ENCODE results near the gene CACNA1C. TPM values are rescaled to one million over a fixed set of nuclear protein-coding genes. Genes with fewer than 3 reads are reported as not detected.

CACNA1C gene
- total RNA-seq, 4 donors from 2014 or later: 3.8 to 13.6 (median 5.7) TPM

DNA sequence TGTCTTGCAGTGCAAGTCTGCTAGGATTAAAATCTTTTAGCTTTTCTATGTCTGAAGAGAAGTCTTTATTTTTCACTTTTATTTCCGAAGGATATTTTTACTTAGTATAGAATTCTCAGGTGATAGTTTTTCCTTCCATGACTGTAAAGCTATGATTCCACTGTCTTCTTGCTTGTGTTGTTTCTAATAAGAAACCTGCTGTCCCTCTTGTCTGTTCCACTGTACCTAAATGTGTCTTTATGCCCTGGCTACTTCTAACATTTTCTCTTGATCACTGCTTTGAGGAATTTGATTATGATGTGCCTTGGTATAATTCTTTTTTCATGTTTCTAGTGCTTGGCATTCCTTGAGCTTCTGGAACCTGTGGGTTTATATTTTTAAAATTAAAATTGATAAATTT lies 228.7 kb downstream of the CACNA1C start:
- DNase-seq (ENCODE audit: low spot score) (no peak), ATAC-seq (ENCODE audit: low FRiP score) (no peak)
- no peak for TF ChIP-seq CTCF (IDR thresholded peaks at IDR 0.05)

DNA sequence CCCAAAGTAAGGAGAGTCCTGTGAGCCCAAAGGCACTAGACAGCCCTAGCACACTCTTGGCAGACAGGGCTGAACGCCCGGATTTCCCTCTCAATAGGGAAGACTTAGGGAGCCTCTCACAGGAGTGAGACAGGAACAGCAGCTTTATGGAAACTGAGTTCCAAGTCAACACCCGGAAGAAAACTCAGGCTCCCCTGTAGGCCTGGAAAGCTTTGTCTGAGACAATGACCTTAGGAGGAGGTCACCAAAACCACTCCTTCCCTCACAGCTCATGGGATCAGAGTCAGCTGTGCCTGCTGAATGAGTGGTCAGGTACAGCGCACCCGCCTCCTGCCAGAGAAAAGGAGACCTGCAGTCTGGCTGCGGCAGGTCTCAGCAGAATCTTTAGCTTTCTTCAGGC lies 229.5 kb downstream of the CACNA1C start:
- no peak for DNase-seq (ENCODE audit: low spot score)
- ATAC-seq (ENCODE audit: low FRiP score): no peak
- TF ChIP-seq CTCF (IDR thresholded peaks at IDR 0.05): no peak

DNA sequence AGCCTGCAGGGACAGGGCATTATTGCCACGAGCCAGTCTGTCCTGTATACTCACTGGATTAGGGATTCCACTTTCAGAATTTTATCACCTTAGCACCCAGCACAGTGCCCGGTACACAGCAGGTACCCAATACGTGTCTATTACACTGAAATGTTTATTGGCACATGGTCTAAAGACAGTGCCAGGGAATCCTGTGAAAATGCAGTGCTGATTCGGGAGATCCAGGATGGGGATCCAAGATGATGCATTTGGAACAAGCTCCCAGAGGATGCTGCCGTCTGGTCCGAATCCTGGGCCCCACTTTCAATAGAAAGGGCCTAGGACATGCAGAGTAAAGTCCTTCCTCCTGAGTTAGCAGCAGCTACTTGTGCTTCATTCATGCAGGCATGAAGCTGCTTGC lies 230.7 kb downstream of the CACNA1C start:
- DNase-seq (ENCODE audit: low spot score): no peak
- TF ChIP-seq CTCF (IDR thresholded peaks at IDR 0.05): no peak
- no peak for ATAC-seq (ENCODE audit: low FRiP score)

DNA sequence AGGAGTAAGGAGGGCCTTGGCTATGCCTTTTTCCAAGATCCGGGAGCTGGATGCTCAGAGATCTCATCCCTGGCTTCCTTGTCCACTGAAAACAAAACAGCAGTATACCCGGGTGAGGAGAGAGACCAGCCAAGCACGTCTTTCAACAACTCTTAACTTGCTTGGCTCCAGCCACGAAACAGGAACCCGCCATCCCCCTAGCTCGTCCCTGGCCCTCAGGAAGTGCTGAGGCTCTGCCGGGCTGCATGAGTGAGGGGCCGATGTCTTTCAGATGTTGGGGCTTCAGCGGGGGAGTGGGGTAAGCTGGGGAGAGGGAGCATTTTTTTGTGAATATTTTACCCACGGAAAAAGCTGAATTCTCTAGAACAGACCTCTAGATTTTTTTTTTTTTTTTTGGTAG lies 231.1 kb downstream of the CACNA1C start:
- no peak for TF ChIP-seq CTCF (IDR thresholded peaks at IDR 0.05)
- ATAC-seq (ENCODE audit: low FRiP score): no peak
- no peak for DNase-seq (ENCODE audit: low spot score)

- peak; percentile 53 for ATAC-seq (ENCODE audit: low FRiP score)
- no peak for DNase-seq (ENCODE audit: low spot score)
- no peak for TF ChIP-seq CTCF (IDR thresholded peaks at IDR 0.05)
These were observed 231.6 kb downstream of the CACNA1C start for GRCh38 chr12:2284321-2284813.

DNA sequence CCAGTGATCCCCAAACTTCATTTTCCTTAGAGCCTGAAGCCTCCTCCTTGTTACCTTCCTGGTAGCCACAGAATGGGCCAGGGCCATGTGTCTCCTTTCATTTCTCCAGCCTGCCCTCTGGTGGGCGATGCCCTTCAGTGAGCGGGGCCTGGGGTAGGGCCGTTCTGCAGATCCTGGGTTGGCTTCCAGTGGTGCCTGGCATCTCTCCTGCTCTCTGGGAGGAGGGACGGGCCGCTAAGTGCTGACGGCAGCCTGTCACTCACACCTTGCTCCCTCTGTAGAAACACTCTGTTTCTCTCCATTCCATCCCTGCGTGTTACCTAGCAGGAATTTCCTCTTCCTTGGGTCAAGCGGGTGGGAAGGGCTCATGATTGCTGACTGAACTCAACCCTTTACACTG lies 232.1 kb downstream of the CACNA1C start:
- ATAC-seq (ENCODE audit: low FRiP score): peak; percentile 84
- TF ChIP-seq CTCF (IDR thresholded peaks at IDR 0.05): no peak
- DNase-seq (ENCODE audit: low spot score): peak; percentile 65

DNA sequence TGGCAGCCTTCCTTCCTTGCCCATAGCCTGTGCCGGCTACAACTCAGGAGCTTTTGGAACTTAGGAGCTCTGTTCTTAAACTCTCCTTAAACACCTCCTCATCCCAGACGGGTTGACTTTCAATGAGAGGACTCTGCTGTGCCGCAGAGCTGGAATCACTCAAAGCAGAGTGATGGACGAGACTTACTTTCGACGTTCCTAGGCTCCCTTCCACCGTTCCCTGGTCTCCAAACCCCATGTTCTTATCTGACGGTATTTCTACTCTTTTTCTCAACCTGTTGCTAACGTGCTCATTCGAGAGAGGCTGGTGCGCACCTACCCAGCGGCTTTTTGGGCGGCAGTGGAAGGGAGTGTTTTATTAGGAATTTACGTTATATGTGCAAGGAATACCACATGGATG lies 232.7 kb downstream of the CACNA1C start:
- TF ChIP-seq CTCF (IDR thresholded peaks at IDR 0.05): no peak

More for the DNA sequence above, 232.7 kb downstream of the CACNA1C start:
- no peak for ATAC-seq (ENCODE audit: low FRiP score)
- DNase-seq (ENCODE audit: low spot score): no peak
